GM18868 (cell line): Measurements from ENCODE around the gene CACNA2D3.

Source experiments
- ATAC-seq: cut with Tn5 transposase; IDR thresholded peaks from one replicate; pipeline ENCODE4 v1.9.1; 2021; ENCODE audit warnings: mild to moderate bottlenecking, moderate library complexity; ENCODE audit not compliant: unreplicated experiment

Gene CACNA2D3

DNA sequence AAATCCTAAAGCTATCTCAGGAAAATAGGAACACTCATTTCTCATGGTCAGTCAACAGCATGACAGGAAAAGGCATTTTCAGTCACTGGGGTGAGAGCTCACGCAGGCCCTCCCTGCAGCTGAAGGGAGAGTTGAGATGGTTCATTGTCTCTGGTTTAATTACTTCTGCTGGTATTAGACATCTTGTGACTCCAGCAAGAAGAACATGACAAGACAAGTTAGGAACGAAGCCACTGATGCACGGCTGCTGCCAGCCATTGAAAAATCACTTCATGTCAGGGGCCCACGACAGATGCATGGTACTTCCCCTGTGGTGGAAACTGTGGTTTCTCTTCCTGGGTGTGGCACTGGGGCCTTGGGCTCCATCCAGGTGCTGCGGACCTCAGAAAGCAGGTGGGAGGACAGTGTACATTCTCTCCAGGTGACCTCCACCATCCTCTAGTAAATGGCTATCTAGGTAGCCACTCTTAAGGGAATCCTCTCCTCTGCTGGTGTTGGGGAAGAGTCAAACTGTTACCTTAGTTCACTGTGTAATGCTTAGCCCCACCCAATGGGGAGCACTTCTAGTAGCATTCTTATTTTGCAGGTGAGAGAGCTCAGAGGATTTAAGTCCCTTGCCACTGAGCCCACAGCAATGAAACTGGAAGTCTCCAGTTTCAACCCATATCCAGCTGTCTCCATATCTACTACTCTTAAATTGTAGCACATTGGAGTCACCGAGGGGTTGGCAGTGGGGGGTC lies 531.3 kb downstream of the CACNA2D3 start:
- ATAC-seq, result no peak

GRCh38 chr3:54654776-54655175 lies 532.4 kb downstream of the CACNA2D3 start:
- ATAC-seq, result no peak

- ATAC-seq, result no peak
Observed at GRCh38 chr3:54659347-54659746, 537.0 kb downstream of the CACNA2D3 start.

DNA sequence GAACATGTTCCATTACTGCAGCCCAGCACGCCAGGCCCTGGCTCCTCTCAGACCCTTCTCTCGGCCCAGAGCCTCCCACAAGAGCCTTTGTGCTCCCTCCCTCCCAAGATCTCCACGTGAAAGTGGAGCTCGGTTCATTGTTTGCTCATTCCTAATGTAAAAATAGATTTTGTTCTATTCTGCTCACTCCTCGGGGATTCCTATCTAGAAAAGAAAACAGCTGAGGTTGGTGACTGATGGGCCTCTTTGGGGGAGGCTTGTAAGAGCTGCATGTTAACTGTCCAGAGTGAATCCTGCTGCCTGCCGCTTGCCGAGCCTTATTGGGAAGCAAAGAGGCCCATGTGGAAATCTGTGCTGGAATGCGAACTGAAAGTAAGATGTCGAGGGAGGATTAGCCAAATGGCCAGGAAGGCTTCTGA lies 538.4 kb downstream of the CACNA2D3 start:
- ATAC-seq, result no peak

GRCh38 chr3:54661151-54661550 lies 538.8 kb downstream of the CACNA2D3 start:
- no peak for ATAC-seq

- ATAC-seq, result no peak
Observed at GRCh38 chr3:54663501-54664011, 541.2 kb downstream of the CACNA2D3 start.

GRCh38 chr3:54665016-54665600 lies 542.8 kb downstream of the CACNA2D3 start:
- no peak for ATAC-seq

DNA sequence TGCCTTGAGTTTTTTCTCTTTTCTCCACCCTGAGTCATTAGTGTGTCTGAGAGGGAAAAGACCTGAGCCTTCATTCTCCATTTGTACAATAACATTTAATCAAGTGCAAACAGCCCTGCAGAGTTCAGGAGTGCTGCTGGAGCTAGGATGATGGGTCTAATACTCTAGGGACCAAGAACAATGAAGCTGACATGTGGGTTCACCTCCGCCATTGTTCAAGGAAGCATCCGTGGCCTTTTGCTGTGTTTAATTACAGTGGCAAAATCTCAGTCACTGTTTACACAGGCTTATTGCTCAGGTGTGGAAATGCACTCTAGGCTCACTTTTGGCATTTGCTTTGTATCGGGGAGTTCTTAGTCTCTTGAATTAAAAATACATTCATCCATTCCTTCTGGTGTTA lies 545.9 kb downstream of the CACNA2D3 start:
- no peak for ATAC-seq

GRCh38 chr3:54670201-54671000 lies 548.0 kb downstream of the CACNA2D3 start:
- no peak for ATAC-seq

DNA sequence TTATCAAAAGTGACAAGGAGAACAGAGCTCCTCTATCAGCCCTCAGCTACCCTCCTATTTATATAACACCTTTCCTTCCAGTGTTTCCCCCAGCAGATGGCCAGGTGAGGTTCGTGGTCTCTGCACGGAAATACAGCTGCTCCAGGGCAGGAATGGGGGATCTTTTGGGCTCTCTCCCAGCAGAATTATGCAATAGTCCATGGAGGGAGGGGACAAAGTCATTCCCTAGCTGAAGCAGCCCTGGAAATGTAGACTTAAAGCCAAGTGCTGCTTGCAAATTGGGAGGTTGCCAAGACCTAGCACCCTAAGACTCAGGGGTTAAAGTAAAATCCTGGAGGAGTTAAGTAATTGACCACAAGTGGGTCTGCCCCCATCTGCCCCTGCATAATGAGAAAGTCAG lies 549.2 kb downstream of the CACNA2D3 start:
- ATAC-seq, result no peak

GRCh38 chr3:54676087-54676486 lies 553.7 kb downstream of the CACNA2D3 start:
- no peak for ATAC-seq

GRCh38 chr3:54681706-54682105 lies 559.4 kb downstream of the CACNA2D3 start:
- no peak for ATAC-seq

DNA sequence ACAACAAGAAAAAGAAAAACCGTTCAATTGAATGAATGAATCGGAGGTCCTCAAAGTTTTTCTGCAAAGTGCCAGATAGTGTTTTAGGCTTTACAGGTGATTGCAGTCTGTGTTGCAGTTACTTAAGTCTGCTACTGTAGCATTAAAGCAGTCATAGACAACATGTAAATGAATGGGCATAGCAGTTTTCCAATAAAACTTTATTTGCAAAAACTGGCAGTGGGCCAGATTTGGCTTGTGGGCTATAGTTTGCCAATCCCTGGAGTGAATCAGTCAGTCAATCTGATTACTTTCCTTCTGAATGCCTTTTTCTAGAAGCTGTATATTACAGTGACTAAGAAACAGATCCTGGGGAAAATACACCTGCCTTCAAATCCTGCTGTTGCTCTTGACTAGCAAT lies 562.9 kb downstream of the CACNA2D3 start:
- ATAC-seq, result no peak

- no peak for ATAC-seq
Observed at GRCh38 chr3:54691289-54691771, 569.0 kb downstream of the CACNA2D3 start.

GRCh38 chr3:54696313-54696712 lies 574.0 kb downstream of the CACNA2D3 start:
- no peak for ATAC-seq

DNA sequence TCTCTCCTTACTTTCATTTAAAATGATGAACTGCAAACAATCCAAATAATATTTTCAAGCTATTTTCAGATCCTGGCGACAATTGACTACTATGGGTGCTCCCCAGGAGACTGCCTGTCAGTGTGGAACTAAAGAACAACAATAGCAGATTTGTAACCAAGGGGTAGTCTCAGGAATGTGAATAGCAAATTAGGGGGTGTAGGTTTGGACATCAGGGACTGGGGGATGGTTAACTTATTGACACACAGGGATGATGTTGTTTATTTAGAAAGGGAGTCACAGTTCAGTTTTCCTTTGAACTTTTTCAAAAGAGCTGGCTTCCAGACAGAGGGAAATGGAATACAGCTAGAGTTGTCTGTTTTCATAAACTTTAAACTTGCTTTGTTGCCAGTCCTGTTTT lies 575.7 kb downstream of the CACNA2D3 start:
- no peak for ATAC-seq

- ATAC-seq, result no peak
Observed at GRCh38 chr3:54703923-54704322, 581.6 kb downstream of the CACNA2D3 start.

DNA sequence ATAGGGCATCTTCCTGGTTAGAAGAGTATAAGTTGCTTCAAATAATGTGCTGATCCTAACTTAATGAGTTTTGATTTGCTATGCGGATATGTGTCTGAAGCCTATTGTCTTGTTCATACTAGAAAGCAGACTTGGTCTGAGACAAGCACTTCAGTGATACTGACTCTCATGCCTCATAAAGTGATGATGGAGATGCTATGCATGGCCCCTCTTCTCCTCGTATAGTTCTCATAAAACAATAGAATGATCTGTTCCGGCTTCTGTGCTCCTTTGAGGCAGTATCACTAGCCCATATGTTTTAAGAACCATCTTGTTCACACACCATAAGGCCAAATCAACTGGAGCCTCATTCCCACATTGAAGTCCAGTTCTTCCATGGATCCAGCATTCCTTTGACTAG lies 583.4 kb downstream of the CACNA2D3 start:
- ATAC-seq, result no peak

- ATAC-seq, result no peak
Observed at GRCh38 chr3:54706738-54707137, 584.4 kb downstream of the CACNA2D3 start.

DNA sequence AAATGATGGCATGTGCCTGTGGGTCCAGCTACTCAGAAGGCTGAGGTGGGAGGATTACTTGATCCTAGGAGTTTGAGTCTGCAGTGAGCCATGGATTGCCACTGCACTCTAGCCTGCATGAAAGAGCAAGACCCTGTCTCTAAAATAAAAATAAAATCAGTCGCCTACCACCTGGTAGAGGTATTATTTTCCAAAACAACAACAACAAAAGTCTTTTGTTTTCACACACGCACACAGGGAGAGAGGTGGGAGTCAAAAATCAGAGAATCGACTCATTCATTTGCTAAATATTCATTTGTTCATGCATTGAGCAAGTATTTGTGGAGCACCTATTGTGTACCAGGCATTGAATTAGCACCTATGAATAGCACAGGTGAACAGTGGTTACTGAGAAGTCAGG lies 587.4 kb downstream of the CACNA2D3 start:
- no peak for ATAC-seq

DNA sequence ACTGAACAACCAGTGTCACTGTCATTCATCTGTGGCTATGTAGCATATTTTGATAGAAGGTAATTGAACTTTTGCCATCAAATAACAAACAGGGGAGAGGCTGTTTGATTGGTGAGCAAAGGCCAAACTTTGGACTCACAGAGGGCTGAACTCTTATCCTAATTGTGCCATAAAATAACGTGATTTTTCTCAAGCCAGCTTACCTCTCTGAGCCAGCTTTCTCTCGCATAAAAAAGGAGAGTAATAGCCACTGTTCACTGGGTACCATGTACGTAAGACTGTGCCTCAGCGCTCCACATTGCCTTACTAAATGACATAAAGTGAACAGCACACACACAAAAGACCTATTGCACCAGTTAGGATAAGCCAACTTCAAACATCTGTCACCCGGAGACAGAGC lies 588.6 kb downstream of the CACNA2D3 start:
- ATAC-seq, result no peak

- ATAC-seq, result no peak
Observed at GRCh38 chr3:54712539-54712938, 590.2 kb downstream of the CACNA2D3 start.
